Suprapubic skin (tissue), 4 donors: ENCODE results near the gene PLXNA4. TPM values are rescaled to one million over a fixed set of nuclear protein-coding genes. Genes with fewer than 3 reads are reported as not detected.

Source experiments
- DNase-seq, 2 donors: peaks; one replicate each; pipeline ENCODE4 v3.0.0-alpha.2; 2019; ENCODE audit warnings: low spot score in 2 of 2
- H3K27ac ChIP-seq: fragments of 200-600 bp; sonication (generic); one replicate; pipeline ENCODE4 v1.5.1; 2019
- H3K27me3 ChIP-seq: fragments of 200-600 bp; sonication (generic); one replicate; pipeline ENCODE4 v1.5.1; 2019
- H3K36me3 ChIP-seq: fragments of 200-600 bp; sonication (generic); one replicate; pipeline ENCODE4 v1.5.1; 2019
- H3K4me1 ChIP-seq: fragments of 200-600 bp; sonication (generic); one replicate; pipeline ENCODE4 v1.5.1; 2019
- H3K4me3 ChIP-seq: fragments of 200-600 bp; sonication (generic); one replicate; pipeline ENCODE4 v1.5.1; 2019; ENCODE audit warnings: mild to moderate bottlenecking
- H3K9me3 ChIP-seq: fragments of 200-600 bp; sonication (generic); one replicate; pipeline ENCODE4 v1.5.1; 2019
- EP300 ChIP-seq: sonication (generic); formaldehyde crosslinking; IDR thresholded peaks from one replicate; pipeline ENCODE4 v1.6.1; 2017; ENCODE audit warnings: antibody characterized with exemption
- POLR2A ChIP-seq, 2 donors: fragments of 450-650 bp; IDR thresholded peaks; one replicate each; pipeline ENCODE4 v1.6.1; 2017; ENCODE audit warnings: antibody characterized with exemption in 2 of 2, mild to moderate bottlenecking in 2 of 2, moderate library complexity in 2 of 2
- POLR2AphosphoS5 ChIP-seq, 3 donors: sonication (generic); formaldehyde crosslinking; IDR thresholded peaks; one replicate each; pipeline ENCODE4 v1.6.1; 2017; ENCODE audit warnings: antibody characterized with exemption in 3 of 3
- WGBS: methylation state at CpG from one replicate; pipeline ENCODE4 v1.1.5; 2018; 5-methylcytosine and 5-hydroxymethylcytosine counted together
- total RNA-seq, 4 donors: library from RNA; depleted of rRNA; stranded (reverse); fragments of >200 nt; gene quantifications; one replicate each; pipeline ENCODE4 v1.1.0, GENCODE V29; 2016
- TF ChIP-seq, protein P1 (sequence below), 2 donors: fragments of 200-600 bp in 1 of 2; fragments of 450-650 bp in 1 of 2; sonication (generic) in 1 of 2; IDR thresholded peaks; one replicate each; pipeline ENCODE4 v1.5.1; 2016 to 2019; ENCODE audit warnings: antibody characterized with exemption in 2 of 2, mild to moderate bottlenecking in 1 of 2, moderate library complexity in 1 of 2

The PLXNA4 gene
- total RNA-seq, 4 donors from 2014 or later = 5.4 to 10.7 (median 7.1) TPM

DNA sequence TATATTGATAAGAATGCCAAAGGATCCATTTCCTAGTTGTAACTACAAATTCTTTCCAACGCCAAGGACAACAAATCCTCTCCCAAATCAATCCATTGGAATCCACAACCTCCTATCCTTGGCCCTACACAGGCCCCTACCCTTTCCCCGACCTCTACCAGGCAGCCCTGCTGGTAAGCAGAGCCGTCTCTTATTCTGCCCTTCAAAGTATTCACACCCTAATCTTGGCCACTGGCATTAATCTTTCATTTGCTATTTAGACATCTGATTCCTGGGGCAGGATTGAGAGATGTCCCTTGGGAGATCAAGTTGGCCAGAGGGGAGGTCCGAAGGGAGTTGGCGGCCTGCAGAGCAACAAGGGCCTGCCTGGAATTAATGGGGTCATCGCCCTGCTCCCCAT is 161.4 kb downstream of the PLXNA4 start:
- Histone ChIP-seq H3K27ac (no peak overlapping the region), H3K4me1 (peaks cover 4% of the 10 kb centered on the region), H3K9me3 (no peaks in the 10 kb centered on the region), H3K27me3 (peaks cover 3% of the 10 kb centered on the region), H3K36me3 (no peaks in the 10 kb centered on the region), H3K4me3 (no peak overlapping the region)
- 88% methylated on average over 6 of the region's 6 CpGs for WGBS
- no peak for TF ChIP-seq POLR2AphosphoS5 (IDR thresholded peaks at IDR 0.05)
- DNase-seq = no peak

GRCh38 chr7:132412435-132412834 is 163.8 kb downstream of the PLXNA4 start:
- TF ChIP-seq, protein P1, sequence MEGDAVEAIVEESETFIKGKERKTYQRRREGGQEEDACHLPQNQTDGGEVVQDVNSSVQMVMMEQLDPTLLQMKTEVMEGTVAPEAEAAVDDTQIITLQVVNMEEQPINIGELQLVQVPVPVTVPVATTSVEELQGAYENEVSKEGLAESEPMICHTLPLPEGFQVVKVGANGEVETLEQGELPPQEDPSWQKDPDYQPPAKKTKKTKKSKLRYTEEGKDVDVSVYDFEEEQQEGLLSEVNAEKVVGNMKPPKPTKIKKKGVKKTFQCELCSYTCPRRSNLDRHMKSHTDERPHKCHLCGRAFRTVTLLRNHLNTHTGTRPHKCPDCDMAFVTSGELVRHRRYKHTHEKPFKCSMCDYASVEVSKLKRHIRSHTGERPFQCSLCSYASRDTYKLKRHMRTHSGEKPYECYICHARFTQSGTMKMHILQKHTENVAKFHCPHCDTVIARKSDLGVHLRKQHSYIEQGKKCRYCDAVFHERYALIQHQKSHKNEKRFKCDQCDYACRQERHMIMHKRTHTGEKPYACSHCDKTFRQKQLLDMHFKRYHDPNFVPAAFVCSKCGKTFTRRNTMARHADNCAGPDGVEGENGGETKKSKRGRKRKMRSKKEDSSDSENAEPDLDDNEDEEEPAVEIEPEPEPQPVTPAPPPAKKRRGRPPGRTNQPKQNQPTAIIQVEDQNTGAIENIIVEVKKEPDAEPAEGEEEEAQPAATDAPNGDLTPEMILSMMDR (IDR thresholded peaks at IDR 0.05) = no peak
- TF ChIP-seq POLR2AphosphoS5 (IDR thresholded peaks at IDR 0.05) = no peak
- WGBS = 54% methylated on average over 5 of the region's 5 CpGs
- H3K27me3 ChIP-seq = peaks cover 9% of the 10 kb centered on the region
- DNase-seq = no peak
- H3K36me3 ChIP-seq = no peaks in the 10 kb centered on the region
- H3K27ac ChIP-seq = no peak overlapping the region
- H3K4me1 ChIP-seq = peaks cover 4% of the 10 kb centered on the region
- H3K4me3 ChIP-seq = no peak overlapping the region
- no peaks in the 10 kb centered on the region for H3K9me3 ChIP-seq

DNA sequence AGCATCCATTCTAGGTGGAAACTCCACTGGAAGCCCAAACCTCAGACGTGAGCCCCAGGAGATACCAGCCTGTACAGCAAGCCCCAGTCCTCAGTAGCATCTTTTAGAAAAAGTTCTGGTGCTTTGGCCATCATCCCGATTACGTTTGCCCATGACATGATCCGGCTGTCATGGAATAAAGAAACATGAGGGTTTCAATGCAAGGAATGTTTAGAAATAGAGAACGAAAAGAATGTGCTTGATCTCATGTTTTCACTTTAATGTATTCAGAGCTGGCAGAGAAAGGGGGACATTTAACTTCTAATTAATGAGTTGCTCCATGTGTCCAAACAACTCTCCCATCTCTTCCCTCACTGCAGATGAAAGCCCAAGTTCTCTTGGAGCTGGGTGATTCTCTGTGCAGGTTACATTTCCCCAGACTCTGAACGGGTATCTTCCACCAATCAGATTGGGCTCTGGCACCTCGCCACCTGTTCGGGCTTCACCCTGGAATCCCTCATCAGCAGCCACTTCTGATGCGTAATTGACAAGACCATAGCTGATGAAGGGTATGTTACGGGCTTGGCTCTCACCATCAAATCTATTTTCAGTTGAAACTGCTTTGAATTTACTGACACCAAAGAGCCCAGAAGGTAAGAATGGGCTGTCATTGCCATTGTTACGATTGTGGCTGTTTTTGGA is 165.3 kb downstream of the PLXNA4 start:
- Histone ChIP-seq H3K36me3 (no peaks in the 10 kb centered on the region), H3K27ac (no peak overlapping the region), H3K9me3 (no peaks in the 10 kb centered on the region), H3K4me1 (peaks cover 4% of the 10 kb centered on the region), H3K27me3 (peaks cover 9% of the 10 kb centered on the region), H3K4me3 (no peak overlapping the region)
- DNase-seq = no peak
- 74% methylated on average over 11 of the region's 11 CpGs for WGBS
- TF ChIP-seq POLR2A (IDR thresholded peaks at IDR 0.05) = no peak
- no peak for TF ChIP-seq POLR2AphosphoS5 (IDR thresholded peaks at IDR 0.05)
- TF ChIP-seq, protein P1 (IDR thresholded peaks at IDR 0.05) = no peak
- TF ChIP-seq EP300 = no peak

- H3K36me3 ChIP-seq = no peaks in the 10 kb centered on the region
- 27% methylated on average over 7 of the region's 7 CpGs for WGBS
- no peak overlapping the region for H3K4me3 ChIP-seq
- H3K9me3 ChIP-seq = no peaks in the 10 kb centered on the region
- H3K4me1 ChIP-seq = peaks cover 4% of the 10 kb centered on the region
- no peak for DNase-seq
- no peak overlapping the region for H3K27ac ChIP-seq
- TF ChIP-seq POLR2AphosphoS5 (IDR thresholded peaks at IDR 0.05) (no peak), POLR2A (IDR thresholded peaks at IDR 0.05) (no peak), EP300 (no peak)
- TF ChIP-seq, protein P1 (IDR thresholded peaks at IDR 0.05) = no peak
- H3K27me3 ChIP-seq = peaks cover 9% of the 10 kb centered on the region
These were observed 165.9 kb downstream of the PLXNA4 start for GRCh38 chr7:132410385-132410784.

DNA sequence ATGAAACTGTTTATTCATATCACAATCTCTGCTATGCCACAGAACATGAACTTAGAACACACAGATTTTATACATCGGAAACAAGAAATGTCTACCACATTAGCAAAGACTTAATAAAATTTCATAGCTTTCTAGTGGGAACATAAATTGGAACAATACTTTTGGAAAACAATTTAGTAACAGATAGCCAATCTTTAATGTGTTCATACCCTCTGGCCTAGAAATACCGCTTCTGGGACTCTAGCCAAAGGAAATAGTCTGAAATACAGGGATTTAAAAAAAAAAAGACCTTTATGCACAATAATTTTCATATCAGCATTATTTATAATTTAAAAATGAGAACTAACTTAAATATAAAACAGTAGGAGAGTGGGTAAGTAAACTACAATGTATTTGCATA is 168.5 kb downstream of the PLXNA4 start:
- Histone ChIP-seq H3K27me3 (peaks cover 9% of the 10 kb centered on the region), H3K9me3 (no peaks in the 10 kb centered on the region), H3K27ac (no peak overlapping the region), H3K36me3 (no peaks in the 10 kb centered on the region), H3K4me3 (no peak overlapping the region), H3K4me1 (peaks cover 9% of the 10 kb centered on the region)
- WGBS = 56% methylated on average over 2 of the region's 2 CpGs
- TF ChIP-seq POLR2AphosphoS5 (IDR thresholded peaks at IDR 0.05) = no peak
- TF ChIP-seq, protein P1 (IDR thresholded peaks at IDR 0.05) = no peak
- TF ChIP-seq POLR2A (IDR thresholded peaks at IDR 0.05) = no peak
- TF ChIP-seq EP300 = no peak
- no peak for DNase-seq

DNA sequence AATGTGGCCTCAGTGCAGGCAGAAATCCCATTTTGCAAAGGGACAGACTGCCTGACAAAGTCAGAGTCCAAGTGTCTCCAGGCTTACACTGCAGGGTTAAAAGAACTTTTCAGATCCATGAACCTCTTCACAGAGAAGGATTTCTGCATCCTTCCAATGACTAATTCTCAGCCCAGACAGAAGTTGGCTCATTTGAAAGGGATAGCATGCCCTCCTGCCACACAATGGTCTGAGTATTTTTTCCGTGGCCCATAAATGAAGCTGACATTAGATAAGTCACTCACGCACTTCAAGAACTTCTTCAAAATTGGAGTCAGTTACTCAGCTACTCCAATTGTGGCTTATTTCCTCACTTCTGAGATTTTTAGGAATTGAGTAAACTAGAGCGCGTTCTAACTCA is 170.2 kb downstream of the PLXNA4 start:
- TF ChIP-seq POLR2AphosphoS5 (IDR thresholded peaks at IDR 0.05) (no peak), EP300 (no peak), POLR2A (IDR thresholded peaks at IDR 0.05) (no peak)
- TF ChIP-seq, protein P1 (IDR thresholded peaks at IDR 0.05) = no peak
- peaks cover 17% of the 10 kb centered on the region for H3K4me1 ChIP-seq
- 90% methylated on average over 4 of the region's 4 CpGs for WGBS

More for the DNA sequence above, 170.2 kb downstream of the PLXNA4 start:
- Histone ChIP-seq H3K36me3 (no peaks in the 10 kb centered on the region), H3K27me3 (peaks cover 9% of the 10 kb centered on the region), H3K4me3 (no peak overlapping the region), H3K27ac (no peak overlapping the region), H3K9me3 (no peaks in the 10 kb centered on the region)
- no peak for DNase-seq
